Measurements from ENCODE around the gene TM4SF1. TPM values are rescaled to one million over a fixed set of nuclear protein-coding genes. Genes with fewer than 3 reads are reported as not detected.

Gene TM4SF1
- total RNA-seq, 2 donors from 2014 or later, result not detected

- no peaks in the 10 kb centered on the region for H3K9me3 Mint-ChIP-seq
- no peaks in the 10 kb centered on the region for H3K36me3 Mint-ChIP-seq
- no peak for DNase-seq (ENCODE audit: low spot score in 2 of 2)
- H3K27ac Mint-ChIP-seq, result no peak overlapping the region
- no peak for ATAC-seq
Observed at GRCh38 chr3:149336925-149337324, 40.5 kb downstream of the TM4SF1 start.

- DNase-seq (ENCODE audit: low spot score in 2 of 2), result no peak
Observed at GRCh38 chr3:149333176-149333859, 44.1 kb downstream of the TM4SF1 start, which contains the start of gene TM4SF18. TSS of gene TM4SF18 (minus strand) at chr3:149333636. CDS start at chr3:149333382, 254 bp downstream.

GRCh38 chr3:149332771-149333170, 44.7 kb downstream of the TM4SF1 start:
- Mint-ChIP-seq H3K9me3 (no peaks in the 10 kb centered on the region), H3K27ac (no peak overlapping the region), H3K36me3 (no peaks in the 10 kb centered on the region)
- ATAC-seq, result no peak
- DNase-seq (ENCODE audit: low spot score in 2 of 2), result no peak

More at GRCh38 chr3:149333176-149333859, 44.1 kb downstream of the TM4SF1 start, which contains the start of gene TM4SF18:
- no peak for ATAC-seq
- Mint-ChIP-seq H3K9me3 (no peaks in the 10 kb centered on the region), H3K27ac (no peak within 1 kb of the TSS), H3K36me3 (no peaks in the 10 kb centered on the region)

GRCh38 chr3:149332227-149332765, 45.2 kb downstream of the TM4SF1 start:
- ATAC-seq, result no peak
- no peak overlapping the region for H3K27ac Mint-ChIP-seq
- no peaks in the 10 kb centered on the region for H3K36me3 Mint-ChIP-seq
- DNase-seq (ENCODE audit: low spot score in 2 of 2), result no peak
- no peaks in the 10 kb centered on the region for H3K9me3 Mint-ChIP-seq

DNA sequence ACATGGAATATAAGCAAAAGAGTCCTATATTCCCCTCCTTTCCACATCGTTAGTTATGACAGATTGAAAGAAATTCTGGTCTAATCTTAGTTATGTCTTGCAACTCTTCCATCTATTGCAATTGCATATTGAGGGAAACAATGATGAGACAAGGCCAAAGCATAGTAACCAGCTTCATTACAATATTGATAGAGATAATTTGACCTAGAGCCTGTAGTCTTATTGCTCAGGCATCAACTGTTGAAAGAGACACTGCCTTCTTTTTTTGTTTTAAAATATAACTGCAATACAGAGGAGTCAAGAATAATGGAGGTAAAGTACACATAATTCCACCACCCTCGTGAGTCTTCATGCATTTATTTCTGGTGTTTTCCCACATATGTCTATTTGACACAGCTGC, 46.1 kb downstream of the TM4SF1 start:
- no peak overlapping the region for H3K27ac Mint-ChIP-seq
- no peaks in the 10 kb centered on the region for H3K36me3 Mint-ChIP-seq
- no peak for ATAC-seq
- H3K9me3 Mint-ChIP-seq, result no peaks in the 10 kb centered on the region
- no peak for DNase-seq (ENCODE audit: low spot score in 2 of 2)

DNA sequence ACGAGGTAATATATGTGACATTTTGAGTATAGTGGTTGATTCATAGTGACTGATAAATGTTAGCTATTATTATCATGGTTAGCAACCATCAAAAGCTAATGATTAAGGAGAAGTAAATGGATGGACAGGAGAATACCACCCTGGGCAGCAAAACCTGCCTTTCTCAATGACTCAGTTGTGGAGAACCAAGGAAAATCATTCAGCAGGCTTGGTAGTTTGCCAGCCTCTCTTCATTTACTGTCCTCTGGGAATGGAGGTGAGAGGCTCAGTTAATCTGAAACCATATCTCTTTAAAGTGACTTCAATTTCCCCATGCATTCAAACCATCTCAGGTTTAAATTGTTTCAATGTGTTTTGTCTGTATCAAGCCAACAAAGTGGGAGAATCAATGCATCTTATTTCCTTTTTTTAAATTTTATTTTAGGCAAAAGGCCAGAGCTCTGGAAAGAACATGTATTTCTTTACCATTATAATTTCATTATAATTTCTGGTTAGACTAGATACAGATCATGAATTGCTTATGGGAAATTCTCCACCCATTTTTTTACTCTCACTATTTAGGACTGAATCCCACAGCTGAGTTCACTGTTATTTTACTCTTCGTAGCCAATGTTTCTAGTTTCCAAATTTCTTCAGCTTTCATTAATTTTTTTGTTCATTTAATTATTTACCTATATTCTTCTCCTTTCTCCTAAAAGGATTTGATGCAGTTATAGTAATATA, 46.7 kb downstream of the TM4SF1 start:
- DNase-seq (ENCODE audit: low spot score in 2 of 2) (no peak), ATAC-seq (no peak)
- no peaks in the 10 kb centered on the region for H3K9me3 Mint-ChIP-seq
- no peak overlapping the region for H3K27ac Mint-ChIP-seq
- no peaks in the 10 kb centered on the region for H3K36me3 Mint-ChIP-seq

GRCh38 chr3:149327156-149327555, 50.3 kb downstream of the TM4SF1 start:
- DNase-seq (ENCODE audit: low spot score in 2 of 2), result no peak

GRCh38 chr3:149325581-149325980, 51.9 kb downstream of the TM4SF1 start:
- ATAC-seq (no peak), DNase-seq (ENCODE audit: low spot score in 2 of 2) (no peak)
- Mint-ChIP-seq H3K9me3 (no peaks in the 10 kb centered on the region), H3K36me3 (no peaks in the 10 kb centered on the region), H3K27ac (no peak overlapping the region)

More at GRCh38 chr3:149327156-149327555, 50.3 kb downstream of the TM4SF1 start:
- Mint-ChIP-seq H3K36me3 (no peaks in the 10 kb centered on the region), H3K27ac (no peak overlapping the region), H3K9me3 (no peaks in the 10 kb centered on the region)
- ATAC-seq, result no peak

DNA sequence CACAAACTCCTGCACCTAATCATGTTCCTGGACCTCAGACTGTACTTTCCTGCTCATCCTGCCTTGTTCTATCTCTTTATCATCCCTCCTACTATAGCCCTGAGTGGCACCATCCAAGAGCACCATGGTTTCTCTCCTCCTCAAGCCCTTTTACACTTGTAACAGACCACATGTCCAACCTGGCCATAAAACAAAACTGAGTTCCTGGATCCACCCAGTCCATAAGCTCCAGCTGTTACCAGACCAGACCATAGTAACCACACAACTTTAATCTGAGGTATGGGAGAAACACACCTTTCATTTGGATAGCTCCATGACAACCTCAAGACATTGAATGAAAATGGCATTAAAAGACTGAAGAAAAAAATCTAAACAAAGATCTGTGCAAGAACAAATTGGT, 53.1 kb downstream of the TM4SF1 start:
- no peak for ATAC-seq
- H3K9me3 Mint-ChIP-seq, result no peaks in the 10 kb centered on the region
- DNase-seq (ENCODE audit: low spot score in 2 of 2), result no peak
- no peak overlapping the region for H3K27ac Mint-ChIP-seq
- H3K36me3 Mint-ChIP-seq, result no peaks in the 10 kb centered on the region

DNA sequence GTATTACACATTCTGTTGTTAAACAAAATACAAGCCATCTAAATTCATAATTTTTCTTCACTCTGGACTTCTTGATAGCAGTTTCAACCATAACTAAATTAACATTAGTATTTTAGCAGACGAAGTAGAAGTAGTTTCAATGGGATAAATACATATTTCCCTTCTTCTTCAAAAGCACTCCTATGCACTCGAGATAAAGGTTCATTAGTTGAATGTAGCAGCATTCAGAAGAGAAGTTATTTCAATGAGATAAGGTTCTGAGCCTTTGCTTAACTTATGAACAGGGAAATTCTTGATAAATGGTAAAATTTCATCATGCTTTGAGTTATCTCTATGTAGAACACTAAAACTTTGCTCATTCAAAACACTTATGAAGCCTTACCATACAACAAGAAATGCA, 55.8 kb downstream of the TM4SF1 start:
- ATAC-seq, result no peak
- no peak for DNase-seq (ENCODE audit: low spot score in 2 of 2)
- no peaks in the 10 kb centered on the region for H3K36me3 Mint-ChIP-seq
- H3K9me3 Mint-ChIP-seq, result no peaks in the 10 kb centered on the region
- H3K27ac Mint-ChIP-seq, result no peak overlapping the region

- H3K36me3 Mint-ChIP-seq, result no peaks in the 10 kb centered on the region
- DNase-seq (ENCODE audit: low spot score in 2 of 2) (no peak), ATAC-seq (no peak)
- H3K9me3 Mint-ChIP-seq, result no peaks in the 10 kb centered on the region
- H3K27ac Mint-ChIP-seq, result no peak overlapping the region
Observed at GRCh38 chr3:149321136-149321535, 56.3 kb downstream of the TM4SF1 start.

- no peaks in the 10 kb centered on the region for H3K9me3 Mint-ChIP-seq
- no peak overlapping the region for H3K27ac Mint-ChIP-seq
- ATAC-seq (no peak), DNase-seq (ENCODE audit: low spot score in 2 of 2) (no peak)
- no peaks in the 10 kb centered on the region for H3K36me3 Mint-ChIP-seq
Observed at GRCh38 chr3:149319750-149320149, 57.7 kb downstream of the TM4SF1 start.

Other genes with a start within 250 kb of the TM4SF1 start
- gene HPS3, start 248.0 kb downstream of the TM4SF1 start, total RNA-seq, result 10 to 100 TPM; 22.3 to 23.2 TPM
- not detected for gene CP, start 155.8 kb downstream of the TM4SF1 start, total RNA-seq
- not detected for gene TM4SF18, start 44.0 kb downstream of the TM4SF1 start, total RNA-seq
- gene TM4SF4, start 97.0 kb upstream of the TM4SF1 start, total RNA-seq, result not detected